Measurements from ENCODE around the gene PPT2.

DNA sequence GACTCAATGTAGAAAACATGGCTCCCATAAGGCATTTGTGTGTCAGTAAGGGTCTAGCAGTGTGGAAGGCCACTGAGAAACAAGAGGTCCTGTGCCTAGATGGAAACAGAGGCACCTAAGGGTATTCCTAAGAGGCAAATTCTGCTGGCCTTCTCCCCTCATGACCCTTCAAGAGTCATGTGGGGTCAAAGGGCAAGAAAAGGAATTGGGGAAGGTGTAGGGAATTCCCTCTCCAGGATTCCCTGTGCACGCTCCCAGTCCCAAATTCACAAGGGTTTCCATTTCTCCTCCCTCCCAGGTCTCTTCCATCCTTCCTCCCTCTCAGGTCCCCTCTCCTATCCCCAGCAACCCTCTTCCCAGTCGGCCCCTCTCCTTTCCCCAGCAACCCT lies 21.4 kb downstream of the PPT2 start:
- TF ChIP-seq, protein P1, sequence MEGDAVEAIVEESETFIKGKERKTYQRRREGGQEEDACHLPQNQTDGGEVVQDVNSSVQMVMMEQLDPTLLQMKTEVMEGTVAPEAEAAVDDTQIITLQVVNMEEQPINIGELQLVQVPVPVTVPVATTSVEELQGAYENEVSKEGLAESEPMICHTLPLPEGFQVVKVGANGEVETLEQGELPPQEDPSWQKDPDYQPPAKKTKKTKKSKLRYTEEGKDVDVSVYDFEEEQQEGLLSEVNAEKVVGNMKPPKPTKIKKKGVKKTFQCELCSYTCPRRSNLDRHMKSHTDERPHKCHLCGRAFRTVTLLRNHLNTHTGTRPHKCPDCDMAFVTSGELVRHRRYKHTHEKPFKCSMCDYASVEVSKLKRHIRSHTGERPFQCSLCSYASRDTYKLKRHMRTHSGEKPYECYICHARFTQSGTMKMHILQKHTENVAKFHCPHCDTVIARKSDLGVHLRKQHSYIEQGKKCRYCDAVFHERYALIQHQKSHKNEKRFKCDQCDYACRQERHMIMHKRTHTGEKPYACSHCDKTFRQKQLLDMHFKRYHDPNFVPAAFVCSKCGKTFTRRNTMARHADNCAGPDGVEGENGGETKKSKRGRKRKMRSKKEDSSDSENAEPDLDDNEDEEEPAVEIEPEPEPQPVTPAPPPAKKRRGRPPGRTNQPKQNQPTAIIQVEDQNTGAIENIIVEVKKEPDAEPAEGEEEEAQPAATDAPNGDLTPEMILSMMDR (IDR thresholded peaks at IDR 0.05; ENCODE audit: low read length): no peak
- TF ChIP-seq EZH2 (optimal IDR thresholded peaks at IDR 0.05; ENCODE audit: low read depth, low read length): no peak
- no peak for TF ChIP-seq EZH2phosphoT487 (IDR thresholded peaks at IDR 0.05; ENCODE audit: low read length)
